H9 (cell line): Measurements from ENCODE around the gene CCDC182. TPM values are rescaled to one million over a fixed set of nuclear protein-coding genes. Genes with fewer than 3 reads are reported as not detected.

Source experiments
- DNase-seq: peaks from one replicate; pipeline ENCODE4 v3.0.0-alpha.2; 2017
- H2AFZ ChIP-seq: one replicate; pipeline ENCODE4 v1.6.1; 2013; ENCODE audit warnings: mild to moderate bottlenecking, low read length, control low read depth, moderate library complexity
- H2AK5ac ChIP-seq: 2 replicates; pipeline ENCODE4 v1.6.1; 2013; ENCODE audit warnings: low read length, control low read depth, mixed read lengths; ENCODE audit not compliant: insufficient read length
- H2BK120ac ChIP-seq: one replicate; pipeline ENCODE4 v1.6.1; 2013; ENCODE audit warnings: low read depth, mild to moderate bottlenecking, low read length, control low read depth, inconsistent platforms; ENCODE audit not compliant: poor library complexity, severe bottlenecking
- H2BK12ac ChIP-seq: 2 replicates; pipeline ENCODE4 v1.6.1; 2013; ENCODE audit warnings: low read length, control low read depth, mixed read lengths, low read depth; ENCODE audit not compliant: insufficient read length
- H2BK15ac ChIP-seq: 2 replicates; pipeline ENCODE4 v1.6.1; 2013; ENCODE audit warnings: low read depth, low read length, control low read depth
- H2BK20ac ChIP-seq: one replicate; pipeline ENCODE4 v1.6.1; 2013; ENCODE audit warnings: low read depth, mild to moderate bottlenecking, low read length, control low read depth, inconsistent platforms; ENCODE audit not compliant: poor library complexity, severe bottlenecking
- H2BK5ac ChIP-seq: 2 replicates; pipeline ENCODE4 v1.6.1; 2013; ENCODE audit warnings: low read length, control low read depth, mixed read lengths; ENCODE audit not compliant: insufficient read length
- H3K14ac ChIP-seq: 2 replicates; pipeline ENCODE4 v1.6.1; 2013; ENCODE audit warnings: low read length, control low read depth; ENCODE audit not compliant: insufficient read depth
- H3K18ac ChIP-seq: 2 replicates; pipeline ENCODE4 v1.6.1; 2013; ENCODE audit warnings: low read depth, mild to moderate bottlenecking, mixed read lengths, low read length, control low read depth; ENCODE audit not compliant: insufficient read length
- H3K23ac ChIP-seq: 2 replicates; pipeline ENCODE4 v1.6.1; 2013; ENCODE audit warnings: low read length, control low read depth, mixed read lengths, low read depth; ENCODE audit not compliant: insufficient read length
- H3K23me2 ChIP-seq: 2 replicates; pipeline ENCODE4 v1.6.1; 2013; ENCODE audit warnings: low read depth, mild to moderate bottlenecking, mixed read lengths, low read length, control low read depth; ENCODE audit not compliant: insufficient read length, poor library complexity, severe bottlenecking
- H3K27ac ChIP-seq: 2 replicates; pipeline ENCODE4 v1.5.1; 2013; ENCODE audit warnings: low read length, control low read depth, mixed read lengths, low read depth; ENCODE audit not compliant: insufficient read length
- H3K27me3 ChIP-seq: 2 replicates; pipeline ENCODE4 v1.6.1; 2013; ENCODE audit warnings: low read length, control low read depth, inconsistent platforms; ENCODE audit not compliant: insufficient read depth
- H3K4ac ChIP-seq: 2 replicates; pipeline ENCODE4 v1.6.1; 2013; ENCODE audit warnings: low read depth, mild to moderate bottlenecking, control low read depth, inconsistent platforms, low read length, moderate library complexity
- H3K4me1 ChIP-seq: 2 replicates; pipeline ENCODE4 v1.6.1; 2013; ENCODE audit warnings: low read length, control low read depth, inconsistent platforms; ENCODE audit not compliant: insufficient read depth
- H3K4me2 ChIP-seq: 2 replicates; pipeline ENCODE4 v1.6.1; 2013; ENCODE audit warnings: low read length, control low read depth, mixed read lengths; ENCODE audit not compliant: insufficient read length, insufficient read depth
- H3K56ac ChIP-seq: 2 replicates; pipeline ENCODE4 v1.6.1; 2013; ENCODE audit warnings: low read depth, mild to moderate bottlenecking, mixed read lengths, low read length, control low read depth; ENCODE audit not compliant: insufficient read length
- H3K79me1 ChIP-seq: 2 replicates; pipeline ENCODE4 v1.6.1; 2013; ENCODE audit warnings: low read depth, mild to moderate bottlenecking, moderate library complexity, low read length, control low read depth, inconsistent platforms; ENCODE audit not compliant: insufficient read depth, poor library complexity, severe bottlenecking
- H3K79me2 ChIP-seq: 2 replicates; pipeline ENCODE4 v1.6.1; 2013; ENCODE audit warnings: low read length, control low read depth, inconsistent platforms; ENCODE audit not compliant: insufficient read depth
- H3K9ac ChIP-seq: 2 replicates; pipeline ENCODE4 v1.6.1; 2013; ENCODE audit warnings: low read length, control low read depth, mixed read lengths; ENCODE audit not compliant: insufficient read length; ENCODE audit errors: extremely low read depth
- H3K9me3 ChIP-seq: one replicate; pipeline ENCODE4 v1.6.1; 2013; ENCODE audit warnings: low read depth, low read length, inconsistent platforms; ENCODE audit not compliant: control insufficient read depth
- H3T11ph ChIP-seq: one replicate; pipeline ENCODE4 v1.6.1; 2013; ENCODE audit warnings: mild to moderate bottlenecking, low read length, control low read depth, inconsistent platforms
- H4K20me1 ChIP-seq: one replicate; pipeline ENCODE4 v1.6.1; 2013; ENCODE audit not compliant: control insufficient read depth, insufficient read length, insufficient read depth
- H4K5ac ChIP-seq: 2 replicates; pipeline ENCODE4 v1.6.1; 2013; ENCODE audit warnings: low read depth, mild to moderate bottlenecking, mixed read lengths, low read length, control low read depth; ENCODE audit not compliant: insufficient read length
- H4K8ac ChIP-seq: replicated peaks from 2 replicates; pipeline ENCODE4 v1.6.1; 2013; ENCODE audit warnings: low read length, control low read depth, mixed read lengths, low read depth; ENCODE audit not compliant: insufficient read length
- H4K91ac ChIP-seq: 2 replicates; pipeline ENCODE4 v1.6.1; 2013; ENCODE audit warnings: low read depth, mild to moderate bottlenecking, moderate library complexity, mixed read lengths, low read length, control low read depth; ENCODE audit not compliant: insufficient read length
- H3K27ac Mint-ChIP-seq, 3 experiments: 2 replicates in 2 of 3; 3 replicates in 1 of 3; pipeline ENCODE4 v1.8.0; 2020 to 2021; ENCODE audit warnings: mixed read lengths in 3 of 3, mild to moderate bottlenecking in 1 of 3, moderate library complexity in 1 of 3
- H3K27me3 Mint-ChIP-seq: 2 replicates; pipeline ENCODE4 v1.8.0; 2021; ENCODE audit warnings: low read depth, mild to moderate bottlenecking, moderate library complexity, mixed read lengths
- H3K36me3 Mint-ChIP-seq, 3 experiments: 2 replicates in 2 of 3; 3 replicates in 1 of 3; pipeline ENCODE4 v1.8.0; 2020 to 2021; ENCODE audit warnings: low read depth in 3 of 3, mixed read lengths in 3 of 3; ENCODE audit not compliant: insufficient read depth in 1 of 3
- H3K4me1 Mint-ChIP-seq, 2 experiments: 2 replicates each; pipeline ENCODE4 v1.8.0; 2020; ENCODE audit warnings: mixed read lengths in 2 of 2
- H3K4me3 Mint-ChIP-seq, 2 experiments: 2 replicates in 1 of 2; 3 replicates in 1 of 2; pipeline ENCODE4 v1.8.0; 2020 to 2021; ENCODE audit warnings: mild to moderate bottlenecking in 2 of 2, mixed read lengths in 2 of 2, moderate library complexity in 1 of 2
- H3K9me3 Mint-ChIP-seq, 2 experiments: 2 replicates in 1 of 2; 3 replicates in 1 of 2; pipeline ENCODE4 v1.8.0; 2020; ENCODE audit warnings: mild to moderate bottlenecking in 2 of 2, mixed read lengths in 2 of 2, moderate library complexity in 1 of 2
- CTCF ChIP-seq: fragments of 200-600 bp; sonication (generic); conservative IDR thresholded peaks from 3 replicates; pipeline ENCODE4 v1.8.0; 2021; ENCODE audit warnings: antibody characterized with exemption, mild to moderate bottlenecking
- WGBS: extraction: QIAGEN DNeasy Blood & Tissue Kit; methylation state at CpG from one replicate; pipeline ENCODE4 v1.1.7; 2013; ENCODE audit warnings: missing lambda C conversion rate, low lambda C conversion rate, mixed read lengths; ENCODE audit not compliant: insufficient read length; ENCODE audit errors: extremely low coverage; 5-methylcytosine and 5-hydroxymethylcytosine counted together
- total RNA-seq: library from RNA; stranded (reverse); gene quantifications from 2 replicates; pipeline ENCODE4 v1.2.1, GENCODE V29; 2021

Gene CCDC182
- total RNA-seq, 1 experiment from 2014 or later: not detected

- H4K8ac ChIP-seq: no peak overlapping the region
- H2BK5ac ChIP-seq: no peak overlapping the region
- no peak overlapping the region for H3K4me3 Mint-ChIP-seq
- H2BK120ac ChIP-seq: no peak overlapping the region
- no peaks in the 10 kb centered on the region for H3K9me3 Mint-ChIP-seq
- H2AK5ac ChIP-seq: no peak overlapping the region
- H4K5ac ChIP-seq: no peak overlapping the region
- no peak for TF ChIP-seq CTCF
- no peak overlapping the region for H3T11ph ChIP-seq
- H3K18ac ChIP-seq: no peak overlapping the region
- H3K27me3 Mint-ChIP-seq: peaks cover 11% of the 10 kb centered on the region
- H2BK20ac ChIP-seq: no peak overlapping the region
- no peak overlapping the region for H3K56ac ChIP-seq
- no peaks in the 10 kb centered on the region for H3K23me2 ChIP-seq
- no peaks in the 10 kb centered on the region for H3K4me1 ChIP-seq
- no peak overlapping the region for H2AFZ ChIP-seq
- H3K4me2 ChIP-seq: no peak overlapping the region
- H4K91ac ChIP-seq: no peak overlapping the region
- H3K79me2 ChIP-seq: no peaks in the 10 kb centered on the region
- H3K79me1 ChIP-seq: no peaks in the 10 kb centered on the region
- H3K27ac Mint-ChIP-seq: no peak overlapping the region
- H3K27me3 ChIP-seq: no peaks in the 10 kb centered on the region
- no peak overlapping the region for H3K4ac ChIP-seq
- no peak overlapping the region for H2BK12ac ChIP-seq
- H4K20me1 ChIP-seq: no peaks in the 10 kb centered on the region
- no peak overlapping the region for H3K23ac ChIP-seq
- DNase-seq: no peak
- H3K9ac ChIP-seq: no peak overlapping the region
- no peak overlapping the region for H2BK15ac ChIP-seq
- whole genome bisulfite sequencing: no CpG with 5 or more reads among the region's 2 CpGs
- H3K27ac ChIP-seq: no peak overlapping the region
- no peaks in the 10 kb centered on the region for H3K36me3 Mint-ChIP-seq
- H3K14ac ChIP-seq: no peak overlapping the region
- 0 out of 4 replicates have a peak, but pooled peaks cover 0 to 3% of the 10 kb centered on the region in 2 experiments for H3K4me1 Mint-ChIP-seq
- H3K9me3 ChIP-seq: no peaks in the 10 kb centered on the region
Measured at GRCh38 chr17:57733085-57733484, 12.0 kb downstream of the CCDC182 start.
